ENCODE results near the gene ACOT11.
"Not testable (repeated sequence)": the region's sequence is repeated elsewhere in the genome, so short reads cannot be mapped to it uniquely, and the experiment has no call there.

ACOT11 gene

DNA sequence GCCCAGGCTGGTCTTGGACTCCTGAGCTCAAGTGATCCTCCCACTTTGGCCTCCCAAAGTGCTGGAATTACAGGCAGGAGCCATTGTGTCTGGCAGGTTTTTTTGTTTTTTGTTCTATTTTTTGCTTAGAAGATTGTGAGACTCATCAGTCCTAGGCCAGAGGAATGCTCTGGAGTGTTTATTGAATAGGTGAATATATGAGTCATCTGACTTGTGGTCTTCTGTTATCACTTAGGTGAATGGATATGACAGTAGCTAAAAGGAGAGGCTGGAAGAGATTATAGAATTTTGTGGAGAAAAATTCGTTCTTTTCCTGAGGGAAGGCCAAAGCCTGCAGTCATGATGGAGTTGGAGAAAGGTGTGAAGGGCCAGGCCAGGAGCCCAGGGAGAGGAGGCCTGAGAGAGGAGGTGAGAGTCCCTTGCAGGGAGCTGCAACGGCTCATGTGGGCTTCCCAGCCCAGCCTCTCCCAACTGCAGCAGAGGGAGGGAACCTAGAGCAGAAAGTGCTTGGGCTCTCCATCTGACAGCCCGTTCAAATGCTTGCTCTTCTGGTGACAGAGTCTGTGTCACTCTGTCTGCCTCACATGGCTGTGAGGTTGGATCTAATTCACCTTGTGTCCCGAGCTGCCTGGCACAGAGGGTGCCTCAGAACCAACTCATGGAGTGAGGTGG lies 31.6 kb upstream of the ACOT11 start:
- in situ Hi-C loops (cut with HindIII; ENCODE audit: low pct_ligation_motif_present, low sequenced_read_pairs): no loop called here
- H3K4me3 ChIP-seq (ENCODE audit: low read depth, low read length): no peak overlapping the region

DNA sequence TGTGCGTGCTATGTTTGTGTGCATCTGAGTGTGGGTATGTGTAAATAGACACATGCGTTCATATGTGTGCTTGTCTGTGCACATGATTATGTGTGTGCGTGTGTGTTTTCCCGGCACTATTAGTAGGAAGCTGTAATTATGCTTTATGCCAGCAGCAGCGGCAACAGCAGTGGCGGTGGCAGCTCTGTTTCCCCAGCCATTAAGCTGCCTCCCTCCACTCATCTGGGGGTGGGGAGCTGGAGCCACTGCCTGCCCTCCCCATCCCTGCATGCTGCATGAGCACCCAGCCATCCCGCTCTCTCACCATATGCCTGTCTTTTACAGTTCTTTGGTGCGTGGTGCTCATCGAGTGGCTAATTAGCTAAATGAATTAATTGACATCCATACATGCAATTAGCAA lies 30.5 kb upstream of the ACOT11 start:
- Histone ChIP-seq H3K4me3 (ENCODE audit: low read depth, low read length) (no peak overlapping the region), H3K36me3 (replicated peaks) (no peaks in the 10 kb centered on the region), H3K27ac (no peak overlapping the region), H3K27me3 (replicated peaks) (no peaks in the 10 kb centered on the region)
- no peak for TF ChIP-seq CTCF (IDR thresholded peaks at IDR 0.05; ENCODE audit: low read depth, low read length, missing control alignments)
- in situ Hi-C loops (cut with HindIII; ENCODE audit: low pct_ligation_motif_present, low sequenced_read_pairs): no loop called here
- no peak for DNase-seq

More for the DNA sequence above, 31.6 kb upstream of the ACOT11 start:
- DNase-seq: no peak
- Histone ChIP-seq H3K27ac (no peak overlapping the region), H3K27me3 (replicated peaks) (no peaks in the 10 kb centered on the region), H3K36me3 (replicated peaks) (no peaks in the 10 kb centered on the region)
- no peak for TF ChIP-seq CTCF (IDR thresholded peaks at IDR 0.05; ENCODE audit: low read depth, low read length, missing control alignments)

GRCh38 chr1:54518489-54518888 lies 29.5 kb upstream of the ACOT11 start:
- TF ChIP-seq CTCF (IDR thresholded peaks at IDR 0.05; ENCODE audit: low read depth, low read length, missing control alignments): no peak
- Histone ChIP-seq H3K27ac (no peak overlapping the region), H3K27me3 (replicated peaks) (no peaks in the 10 kb centered on the region), H3K4me3 (ENCODE audit: low read depth, low read length) (no peak overlapping the region), H3K36me3 (replicated peaks) (no peaks in the 10 kb centered on the region)
- in situ Hi-C loops (cut with HindIII; ENCODE audit: low pct_ligation_motif_present, low sequenced_read_pairs): no loop called here
- no peak for DNase-seq

DNA sequence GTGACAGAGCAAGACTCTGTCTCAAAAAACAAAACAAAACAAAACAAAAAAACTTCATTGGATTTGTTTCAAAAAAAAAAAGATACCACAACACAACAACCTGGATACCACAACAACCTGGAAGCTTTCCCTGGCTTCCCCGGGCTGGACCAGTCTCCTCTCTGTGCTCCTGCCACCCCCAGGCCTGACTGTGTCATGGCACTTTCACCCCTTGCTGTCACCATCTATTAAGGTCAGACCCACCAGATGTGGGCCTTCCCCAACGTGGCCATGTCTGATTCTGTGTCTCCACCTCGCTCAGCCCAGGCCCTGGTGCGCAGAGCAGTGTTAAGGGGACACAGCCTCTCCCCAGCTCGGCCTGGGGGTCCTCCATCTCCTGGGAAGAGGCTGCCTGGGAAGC lies 28.3 kb upstream of the ACOT11 start:
- in situ Hi-C loops (cut with HindIII; ENCODE audit: low pct_ligation_motif_present, low sequenced_read_pairs): no loop called here
- no peak for DNase-seq
- TF ChIP-seq CTCF (IDR thresholded peaks at IDR 0.05; ENCODE audit: low read depth, low read length, missing control alignments): no peak
- H3K36me3 ChIP-seq (replicated peaks): no peaks in the 10 kb centered on the region
- H3K4me3 ChIP-seq (ENCODE audit: low read depth, low read length): no peak overlapping the region
- H3K27ac ChIP-seq: no peak overlapping the region
- H3K27me3 ChIP-seq (replicated peaks): no peaks in the 10 kb centered on the region

DNA sequence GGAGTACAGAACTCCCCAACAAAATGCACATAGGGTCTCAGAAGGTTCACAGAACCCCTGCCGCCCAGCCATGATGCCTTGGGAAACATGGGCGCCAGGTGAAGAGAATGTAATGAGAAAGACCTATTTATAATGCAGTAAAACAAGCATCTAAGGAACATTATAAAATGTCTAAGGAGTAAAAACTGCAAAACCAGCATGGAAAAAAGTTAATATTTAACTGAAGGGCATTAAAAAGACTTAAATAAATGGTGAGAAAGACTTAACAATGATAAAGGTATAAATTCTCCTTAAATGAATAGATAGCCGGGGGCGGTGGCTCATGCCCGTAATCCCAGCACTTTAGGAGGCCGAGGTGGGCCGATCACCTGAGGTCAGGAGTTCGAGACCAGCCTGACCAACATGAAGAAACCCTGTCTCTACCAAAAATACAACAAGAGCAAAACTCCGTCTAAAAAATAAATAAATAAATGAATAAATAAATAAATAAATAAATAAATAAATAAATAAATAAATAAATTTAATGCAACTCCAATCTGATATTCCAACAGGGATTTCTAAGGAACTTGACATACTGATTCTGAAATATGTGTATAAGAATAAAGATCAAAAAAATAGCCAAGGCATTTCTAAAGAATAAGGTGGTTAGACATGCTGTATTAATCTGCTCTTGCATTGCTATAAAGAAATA lies 27.3 kb upstream of the ACOT11 start:
- no peak for DNase-seq
- no peaks in the 10 kb centered on the region for H3K36me3 ChIP-seq (replicated peaks)
- H3K27ac ChIP-seq: no peak overlapping the region
- H3K4me3 ChIP-seq (ENCODE audit: low read depth, low read length): no peak overlapping the region
- H3K27me3 ChIP-seq (replicated peaks): no peaks in the 10 kb centered on the region
- in situ Hi-C loops (cut with HindIII; ENCODE audit: low pct_ligation_motif_present, low sequenced_read_pairs): no loop called here
- TF ChIP-seq CTCF (IDR thresholded peaks at IDR 0.05; ENCODE audit: low read depth, low read length, missing control alignments): no peak

DNA sequence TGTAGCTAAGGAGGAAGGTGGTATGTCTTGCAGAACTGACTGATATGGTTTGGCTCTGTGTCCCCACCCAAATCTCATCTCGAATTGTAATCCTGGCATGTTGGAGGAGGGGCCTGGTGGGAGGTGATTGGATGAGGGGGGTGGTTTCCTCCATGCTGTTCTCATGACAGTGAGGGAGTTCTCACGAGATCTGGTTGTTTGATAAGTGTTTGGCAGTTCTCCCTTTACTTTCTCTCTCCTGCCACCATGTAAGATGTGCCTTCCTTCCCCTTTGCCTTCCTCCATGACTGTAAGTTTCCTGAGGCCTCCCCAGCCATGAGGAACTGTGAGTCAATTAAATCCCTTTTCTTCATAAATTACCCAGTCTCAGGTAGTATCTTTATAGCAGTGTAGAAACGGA lies 21.5 kb upstream of the ACOT11 start:
- DNase-seq; in situ Hi-C loops (cut with HindIII; ENCODE audit: low pct_ligation_motif_present, low sequenced_read_pairs); H3K27me3 ChIP-seq (replicated peaks); H3K36me3 ChIP-seq (replicated peaks); H3K27ac ChIP-seq; H3K4me3 ChIP-seq (ENCODE audit: low read depth, low read length): not testable (repeated sequence)
